SU-DHL-6 (cell line): ENCODE measurements around the gene SRSF1.

Experiments used
- H2AFZ ChIP-seq: fragments of 200-600 bp; sonication (generic); 2 replicates; pipeline ENCODE4 v1.6.1; 2014; ENCODE audit warnings: low read depth, mild to moderate bottlenecking, moderate library complexity, mixed read lengths, antibody characterized with exemption, low read length; ENCODE audit not compliant: severe bottlenecking
- H3F3A ChIP-seq: fragments of 200-600 bp; shearing (Covaris generic); 2 replicates; pipeline ENCODE4 v1.6.0; 2016; ENCODE audit warnings: antibody characterized with exemption, mild to moderate bottlenecking; ENCODE audit not compliant: insufficient read depth
- H3K27ac ChIP-seq: fragments of 200-600 bp; sonication (generic); 2 replicates; pipeline ENCODE4 v1.5.1; 2016; ENCODE audit warnings: low read depth, mild to moderate bottlenecking, low read length, moderate library complexity, mixed read lengths
- H3K27me3 ChIP-seq: fragments of 200-600 bp; sonication (generic), shearing (Covaris generic); 2 replicates; pipeline ENCODE4 v1.6.0; 2014; ENCODE audit warnings: mild to moderate bottlenecking, low read length
- H3K36me3 ChIP-seq: fragments of 200-600 bp; sonication (generic); 2 replicates; pipeline ENCODE4 v1.6.1; 2014; ENCODE audit warnings: mild to moderate bottlenecking, low read length, mixed read lengths
- H3K4me2 ChIP-seq: fragments of 300-600, 200-600 bp; shearing (Covaris generic), sonication (generic); 2 replicates; pipeline ENCODE4 v1.6.0; 2014; ENCODE audit warnings: low read length, low read depth, mild to moderate bottlenecking; ENCODE audit not compliant: poor library complexity, severe bottlenecking
- H3K4me3 ChIP-seq: fragments of 200-600 bp; sonication (generic); 2 replicates; pipeline ENCODE4 v1.5.1; 2014; ENCODE audit warnings: antibody characterized with exemption, low read length, mild to moderate bottlenecking, mixed read lengths; ENCODE audit not compliant: insufficient read depth, poor library complexity, severe bottlenecking
- H3K79me2 ChIP-seq: fragments of 200-600 bp; sonication (generic); 2 replicates; pipeline ENCODE4 v1.6.1; 2014; ENCODE audit warnings: mild to moderate bottlenecking, low read length, moderate library complexity; ENCODE audit not compliant: insufficient read depth
- H3K9ac ChIP-seq: fragments of 200-600 bp; sonication (generic); 2 replicates; pipeline ENCODE4 v1.7.0; 2014; ENCODE audit warnings: mild to moderate bottlenecking, low read length
- H3K9me2 ChIP-seq: fragments of 200-600 bp; sonication (generic); replicated peaks from 2 replicates; pipeline ENCODE4 v1.6.1; 2014; ENCODE audit warnings: low read length; ENCODE audit not compliant: insufficient read depth
- H3K9me3 ChIP-seq: fragments of 200-600 bp; sonication (generic); 2 replicates; pipeline ENCODE4 v1.6.1; 2014; ENCODE audit warnings: low read length, mixed read lengths; ENCODE audit not compliant: insufficient read depth
- H4K20me1 ChIP-seq: fragments of 200-600 bp; sonication (generic); 2 replicates; pipeline ENCODE4 v1.6.1; 2014; ENCODE audit warnings: low read depth, mild to moderate bottlenecking, antibody characterized with exemption, low read length, moderate library complexity, mixed read lengths
- EZH2phosphoT487 ChIP-seq: fragments of 200-600 bp; sonication (generic), shearing (Covaris generic); conservative IDR thresholded peaks from 2 replicates; pipeline ENCODE4 v1.6.1; 2018; ENCODE audit warnings: mild to moderate bottlenecking, antibody characterized with exemption, low read length, moderate library complexity, mixed read lengths
- TF ChIP-seq, protein P1 (sequence below): fragments of 200-600 bp; sonication (generic); IDR thresholded peaks from one replicate; pipeline ENCODE4 v1.5.1; 2017; ENCODE audit warnings: antibody characterized with exemption, mild to moderate bottlenecking, low read length, moderate library complexity; ENCODE audit not compliant: insufficient read depth, poor library complexity, severe bottlenecking

The SRSF1 gene

DNA sequence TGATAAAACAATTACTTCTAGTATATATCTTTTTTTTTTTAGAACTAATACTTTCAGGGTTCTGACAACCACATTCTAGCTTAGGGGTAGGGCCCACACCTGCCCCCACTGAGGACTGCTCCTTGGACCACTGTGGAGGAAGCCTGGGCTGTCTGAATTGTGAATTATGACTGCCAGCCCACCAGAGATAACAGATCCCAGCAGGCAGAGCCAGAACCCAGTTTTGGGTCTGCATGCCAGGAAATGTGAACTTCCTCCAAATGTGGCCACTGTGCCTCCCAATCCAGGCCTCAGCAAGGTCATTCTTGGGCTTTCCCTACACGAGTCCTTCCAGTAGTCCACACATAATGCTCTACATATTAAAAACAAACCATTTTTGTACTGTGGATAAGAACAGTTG, 34.9 kb downstream of the SRSF1 start:
- H4K20me1 ChIP-seq, result no peaks in the 10 kb centered on the region; the same call in 1 of the 2 replicates
- no peak overlapping the region for H3K4me3 ChIP-seq
- no peaks in the 10 kb centered on the region for H3K9me2 ChIP-seq
- H3K79me2 ChIP-seq, result no peaks in the 10 kb centered on the region
- peaks cover 19% of the 10 kb centered on the region for H3K36me3 ChIP-seq
- no peak overlapping the region for H2AFZ ChIP-seq
- no peak overlapping the region for H3K4me2 ChIP-seq
- H3K27me3 ChIP-seq, result no peaks in the 10 kb centered on the region
- H3K9ac ChIP-seq, result no peak overlapping the region
- H3F3A ChIP-seq, result no peaks in the 10 kb centered on the region
- no peak overlapping the region for H3K27ac ChIP-seq
- TF ChIP-seq EZH2phosphoT487, result no peak
- TF ChIP-seq, protein P1, sequence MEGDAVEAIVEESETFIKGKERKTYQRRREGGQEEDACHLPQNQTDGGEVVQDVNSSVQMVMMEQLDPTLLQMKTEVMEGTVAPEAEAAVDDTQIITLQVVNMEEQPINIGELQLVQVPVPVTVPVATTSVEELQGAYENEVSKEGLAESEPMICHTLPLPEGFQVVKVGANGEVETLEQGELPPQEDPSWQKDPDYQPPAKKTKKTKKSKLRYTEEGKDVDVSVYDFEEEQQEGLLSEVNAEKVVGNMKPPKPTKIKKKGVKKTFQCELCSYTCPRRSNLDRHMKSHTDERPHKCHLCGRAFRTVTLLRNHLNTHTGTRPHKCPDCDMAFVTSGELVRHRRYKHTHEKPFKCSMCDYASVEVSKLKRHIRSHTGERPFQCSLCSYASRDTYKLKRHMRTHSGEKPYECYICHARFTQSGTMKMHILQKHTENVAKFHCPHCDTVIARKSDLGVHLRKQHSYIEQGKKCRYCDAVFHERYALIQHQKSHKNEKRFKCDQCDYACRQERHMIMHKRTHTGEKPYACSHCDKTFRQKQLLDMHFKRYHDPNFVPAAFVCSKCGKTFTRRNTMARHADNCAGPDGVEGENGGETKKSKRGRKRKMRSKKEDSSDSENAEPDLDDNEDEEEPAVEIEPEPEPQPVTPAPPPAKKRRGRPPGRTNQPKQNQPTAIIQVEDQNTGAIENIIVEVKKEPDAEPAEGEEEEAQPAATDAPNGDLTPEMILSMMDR, result no peak
- H3K9me3 ChIP-seq, result no peaks in the 10 kb centered on the region

GRCh38 chr17:57971572-57971971, 35.5 kb downstream of the SRSF1 start:
- Histone ChIP-seq H3K4me2 (no peak overlapping the region), H4K20me1 (no peaks in the 10 kb centered on the region; the same call in 1 of the 2 replicates), H3K27ac (no peak overlapping the region), H3K9ac (no peak overlapping the region), H3K4me3 (no peak overlapping the region), H3K79me2 (no peaks in the 10 kb centered on the region), H3K9me2 (no peaks in the 10 kb centered on the region), H2AFZ (no peak overlapping the region), H3K36me3 (peaks cover 15% of the 10 kb centered on the region), H3K27me3 (no peaks in the 10 kb centered on the region), H3F3A (no peaks in the 10 kb centered on the region), H3K9me3 (no peaks in the 10 kb centered on the region)
- no peak for TF ChIP-seq EZH2phosphoT487
- TF ChIP-seq, protein P1, result no peak

GRCh38 chr17:57970710-57971109, 36.3 kb downstream of the SRSF1 start:
- H4K20me1 ChIP-seq, result no peaks in the 10 kb centered on the region; the same call in 1 of the 2 replicates
- TF ChIP-seq, protein P1, result no peak
- no peak for TF ChIP-seq EZH2phosphoT487
- no peak overlapping the region for H3K27ac ChIP-seq
- H3F3A ChIP-seq, result no peaks in the 10 kb centered on the region
- no peak overlapping the region for H3K4me2 ChIP-seq
- no peaks in the 10 kb centered on the region for H3K9me3 ChIP-seq
- no peak overlapping the region for H2AFZ ChIP-seq
- no peaks in the 10 kb centered on the region for H3K9me2 ChIP-seq
- H3K4me3 ChIP-seq, result no peak overlapping the region
- no peaks in the 10 kb centered on the region for H3K79me2 ChIP-seq
- no peak overlapping the region for H3K9ac ChIP-seq
- H3K36me3 ChIP-seq, result peaks cover 9% of the 10 kb centered on the region
- no peaks in the 10 kb centered on the region for H3K27me3 ChIP-seq
